ENCODE data around the gene SLC25A21. TPM values are rescaled to one million over a fixed set of nuclear protein-coding genes. Genes with fewer than 3 reads are reported as not detected.

Gene SLC25A21
- total and polyA plus RNA-seq, 2 of the 13 experiments (the other 11 are each of a cell fraction or from before 2014, with no cell fraction given) = 1.9 to 2.9 TPM

- TF ChIP-seq MAFK (conservative IDR thresholded peaks at IDR 0.05 in 1 of 2, IDR thresholded peaks at IDR 0.05 in 1 of 2; ENCODE audit: low read length in 2 of 2) = peak; percentile 29 to 36; a peak in 2 of 4 replicates
- no peak for TF ChIP-seq NFAT5 (CRISPR knock-in tag; IDR thresholded peaks at IDR 0.05)
- TF ChIP-seq TBL1XR1 (IDR thresholded peaks at IDR 0.05; ENCODE audit: borderline replicate concordance, low read length, partially characterized antibody) = no peak
- TF ChIP-seq HNF4A (CRISPR knock-in tag; IDR thresholded peaks at IDR 0.05) = peak; percentile 74
- no peak for TF ChIP-seq ZNF383 (CRISPR knock-in tag; IDR thresholded peaks at IDR 0.05; ENCODE audit: borderline replicate concordance)
- TF ChIP-seq NFKBIZ (CRISPR knock-in tag; IDR thresholded peaks at IDR 0.05) = no peak
- TF ChIP-seq HOXA3 (CRISPR knock-in tag; IDR thresholded peaks at IDR 0.05) = no peak
- TF ChIP-seq AHR (CRISPR knock-in tag; IDR thresholded peaks at IDR 0.05) = no peak
- TF ChIP-seq CEBPB (IDR thresholded peaks at IDR 0.05; ENCODE audit: borderline replicate concordance, low read depth, low read length) = peak; percentile 86; the same call in 1 of the 2 replicates
- 0 out of 2 replicates have a peak, but pooled peaks have one; percentile 23 for TF ChIP-seq GATAD2A (CRISPR knock-in tag; IDR thresholded peaks at IDR 0.05)
- no peak for TF ChIP-seq HNRNPLL (IDR thresholded peaks at IDR 0.05; ENCODE audit: low read depth, low read length, poor library complexity, severe bottlenecking)
- no peak for TF ChIP-seq JUND (CRISPR knock-in tag; IDR thresholded peaks at IDR 0.05)
- TF ChIP-seq CREB1 (IDR thresholded peaks at IDR 0.05) = peak; percentile 52; the same call in 1 of the 2 replicates
- no peak for TF ChIP-seq CREB1 (CRISPR knock-in tag; IDR thresholded peaks at IDR 0.05)
- TF ChIP-seq ZNF543 (CRISPR knock-in tag; IDR thresholded peaks at IDR 0.05) = no peak
- no peak for TF ChIP-seq ZNF343 (CRISPR knock-in tag; IDR thresholded peaks at IDR 0.05)
- no peak for TF ChIP-seq ZNF335 (CRISPR knock-in tag; IDR thresholded peaks at IDR 0.05)
- 0 out of 2 replicates have a peak, but pooled peaks have one; percentile 46 for TF ChIP-seq CSRNP2 (CRISPR knock-in tag; conservative IDR thresholded peaks at IDR 0.05; ENCODE audit: low read depth)
- peak; percentile 80 for TF ChIP-seq CEBPG (CRISPR knock-in tag; IDR thresholded peaks at IDR 0.05)
Observed at GRCh38 chr14:37179896-37180502, 7.6 kb upstream of the SLC25A21 start (continued).
